IPS-NIHi11 (cell line): Measurements from ENCODE around the gene CIC.
"Not testable (repeated sequence)": the region's sequence is repeated elsewhere in the genome, so short reads cannot be mapped to it uniquely, and the experiment has no call there.

Source experiments
- DNase-seq: peaks from one replicate; pipeline ENCODE4 v3.0.0; 2012; ENCODE audit warnings: mixed read lengths, low spot score

CIC gene

DNA sequence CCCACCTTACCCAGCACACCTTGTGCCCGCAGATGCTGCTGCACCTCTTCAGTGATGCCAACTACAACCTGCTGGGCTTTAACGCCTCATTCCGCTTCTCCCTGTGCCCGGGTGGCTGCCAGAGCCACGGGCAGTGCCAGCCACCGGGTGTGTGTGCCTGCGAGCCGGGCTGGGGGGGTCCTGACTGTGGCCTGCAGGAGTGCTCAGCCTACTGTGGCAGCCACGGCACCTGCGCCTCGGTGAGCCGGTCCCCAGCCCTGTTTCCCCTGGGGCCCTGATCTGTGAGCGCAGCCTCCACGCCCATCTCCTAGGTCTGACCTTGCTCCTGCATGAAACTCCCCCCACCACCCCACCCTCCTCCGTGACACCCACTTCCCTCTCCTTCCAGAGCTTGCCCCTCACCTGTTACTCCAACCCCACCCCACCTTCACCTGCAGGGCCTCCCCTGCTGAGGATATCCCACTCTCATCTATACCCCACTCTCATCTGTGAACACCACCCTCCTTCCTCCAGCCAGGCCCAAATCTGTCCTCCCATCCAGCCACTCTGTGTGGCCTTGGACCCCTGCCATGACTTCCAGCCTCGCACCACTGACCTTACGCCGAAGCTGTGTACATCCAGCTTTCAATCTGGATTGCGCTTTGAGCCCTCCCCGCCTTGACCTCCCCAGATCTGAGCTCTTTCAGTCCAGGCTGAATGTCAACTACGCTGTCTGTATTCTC, 65.1 kb downstream of the CIC start:
- no peak for DNase-seq

DNA sequence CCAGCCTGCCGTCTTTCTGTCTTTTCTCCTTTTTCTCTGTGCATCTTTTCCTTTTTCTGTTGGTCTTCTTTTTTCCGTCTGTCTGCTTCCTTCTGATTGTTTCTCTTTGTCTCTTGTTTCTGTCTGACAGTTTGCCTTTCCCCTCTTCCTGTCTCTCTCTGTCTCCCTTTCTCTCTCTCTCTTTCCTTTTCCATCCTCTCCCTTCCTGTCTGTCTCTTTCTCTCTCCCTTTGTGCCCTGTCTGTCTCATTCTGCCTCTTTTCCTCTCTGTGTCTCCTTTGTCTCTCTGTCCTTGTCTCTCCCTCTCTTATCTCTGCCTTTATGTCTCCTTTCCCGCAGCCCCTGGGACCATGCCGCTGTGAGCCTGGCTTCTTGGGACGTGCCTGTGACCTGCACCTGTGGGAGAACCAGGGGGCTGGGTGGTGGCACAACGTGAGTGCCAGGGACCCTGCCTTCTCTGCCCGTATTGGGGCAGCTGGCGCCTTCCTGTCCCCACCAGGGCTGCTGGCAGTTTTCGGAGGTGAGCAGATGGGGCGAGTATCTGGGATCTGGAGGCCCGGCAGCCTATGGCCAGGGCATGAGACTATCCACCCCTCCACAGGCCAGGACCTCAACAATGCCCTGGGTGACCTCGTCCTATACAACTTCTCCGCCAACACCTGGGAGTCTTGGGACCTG, 65.8 kb downstream of the CIC start:
- no peak for DNase-seq

DNA sequence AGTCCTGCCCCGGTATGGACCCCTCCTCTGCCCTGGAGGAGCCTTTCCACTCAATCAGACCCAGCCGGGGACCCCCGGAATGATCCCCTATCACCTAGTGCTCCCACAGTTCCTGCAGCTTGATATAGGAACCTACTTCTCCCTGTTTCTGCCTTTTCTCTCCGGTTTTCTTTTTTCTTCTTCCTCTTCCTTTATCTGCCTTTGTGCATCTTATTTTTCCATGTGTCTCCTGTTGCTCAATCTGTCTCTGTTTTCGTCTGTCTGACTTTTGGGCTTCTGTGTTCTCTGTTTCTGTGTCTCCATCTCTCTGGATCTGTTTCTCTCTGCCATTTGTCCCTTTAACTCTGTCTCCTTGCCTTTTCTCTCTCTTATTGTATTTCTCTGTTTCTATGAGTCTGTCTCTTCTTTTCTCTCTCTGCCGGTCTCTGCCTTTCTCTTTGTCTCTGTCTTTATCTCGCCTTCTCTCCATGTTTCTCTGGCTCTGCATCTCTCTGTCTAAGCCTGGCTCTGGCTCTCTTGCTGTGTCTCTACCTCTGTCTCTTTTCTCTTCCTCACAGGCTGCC, 66.4 kb downstream of the CIC start:
- DNase-seq = no peak

DNA sequence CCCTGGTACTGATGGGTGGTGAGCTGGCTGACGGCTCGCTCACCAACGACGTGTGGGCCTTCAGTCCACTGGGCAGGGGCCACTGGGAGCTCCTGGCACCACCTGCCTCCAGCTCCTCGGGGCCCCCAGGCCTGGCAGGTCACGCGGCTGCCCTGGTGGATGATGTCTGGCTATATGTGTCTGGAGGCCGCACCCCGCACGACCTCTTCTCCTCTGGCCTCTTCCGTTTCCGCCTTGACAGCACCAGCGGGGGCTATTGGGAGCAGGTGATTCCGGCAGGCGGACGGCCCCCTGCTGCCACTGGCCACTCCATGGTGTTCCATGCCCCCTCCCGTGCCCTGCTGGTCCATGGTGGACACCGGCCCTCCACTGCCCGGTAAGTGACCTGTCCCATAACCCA, 66.9 kb downstream of the CIC start:
- DNase-seq = no peak

DNA sequence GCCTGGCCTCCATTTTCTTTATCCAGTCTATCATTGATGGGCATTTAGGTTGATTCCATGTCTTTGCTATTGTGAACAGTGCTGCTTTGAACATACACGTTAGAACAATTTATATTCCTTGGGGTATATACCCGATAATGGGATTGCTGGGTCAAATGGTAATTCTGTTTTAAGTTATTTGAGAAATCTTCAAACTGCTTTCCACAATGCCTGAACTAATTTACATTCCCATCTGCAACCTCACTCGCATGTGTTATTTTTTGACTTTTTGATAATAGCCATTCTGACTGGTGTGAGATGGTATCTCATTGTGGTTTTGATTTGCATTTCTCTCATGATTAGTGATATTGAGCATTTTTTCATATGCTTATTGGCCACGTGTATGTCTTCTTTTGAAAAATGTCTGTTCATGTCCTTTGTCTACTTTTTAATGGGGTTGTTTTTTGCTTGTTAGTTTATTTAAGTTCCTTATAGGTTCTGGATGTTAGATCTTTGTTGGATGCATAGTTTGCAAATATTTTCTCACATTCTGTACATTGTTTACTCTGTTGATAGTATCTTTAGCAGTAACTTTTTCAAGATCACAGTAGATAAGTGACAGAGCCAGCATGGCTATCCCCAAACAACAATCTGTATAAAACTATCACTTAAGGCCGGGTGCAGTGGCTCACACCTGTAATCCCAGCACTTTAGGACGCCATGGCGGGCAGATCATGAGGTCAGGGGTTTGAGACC, 70.2 kb downstream of the CIC start:
- DNase-seq = not testable (repeated sequence)

DNA sequence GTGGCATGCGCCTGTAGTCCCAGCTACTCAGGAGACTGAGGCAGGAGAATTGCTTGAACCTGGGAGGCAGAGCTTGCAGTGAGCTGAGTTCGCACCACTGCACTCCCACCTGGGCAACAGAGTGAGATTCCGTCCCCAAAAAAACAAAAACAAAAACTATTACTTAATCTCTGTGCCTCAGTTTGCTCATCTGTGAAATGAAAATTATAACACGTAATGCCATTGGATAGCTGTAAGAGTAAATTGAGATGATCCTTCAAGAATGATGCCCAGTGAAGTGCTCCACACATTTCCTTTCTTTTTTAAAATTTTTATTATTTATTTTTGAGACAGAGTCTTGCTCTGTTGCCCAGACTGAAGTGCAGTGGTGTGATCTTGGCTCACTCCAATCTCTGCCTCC, 70.9 kb downstream of the CIC start:
- DNase-seq = not testable (repeated sequence)

DNA sequence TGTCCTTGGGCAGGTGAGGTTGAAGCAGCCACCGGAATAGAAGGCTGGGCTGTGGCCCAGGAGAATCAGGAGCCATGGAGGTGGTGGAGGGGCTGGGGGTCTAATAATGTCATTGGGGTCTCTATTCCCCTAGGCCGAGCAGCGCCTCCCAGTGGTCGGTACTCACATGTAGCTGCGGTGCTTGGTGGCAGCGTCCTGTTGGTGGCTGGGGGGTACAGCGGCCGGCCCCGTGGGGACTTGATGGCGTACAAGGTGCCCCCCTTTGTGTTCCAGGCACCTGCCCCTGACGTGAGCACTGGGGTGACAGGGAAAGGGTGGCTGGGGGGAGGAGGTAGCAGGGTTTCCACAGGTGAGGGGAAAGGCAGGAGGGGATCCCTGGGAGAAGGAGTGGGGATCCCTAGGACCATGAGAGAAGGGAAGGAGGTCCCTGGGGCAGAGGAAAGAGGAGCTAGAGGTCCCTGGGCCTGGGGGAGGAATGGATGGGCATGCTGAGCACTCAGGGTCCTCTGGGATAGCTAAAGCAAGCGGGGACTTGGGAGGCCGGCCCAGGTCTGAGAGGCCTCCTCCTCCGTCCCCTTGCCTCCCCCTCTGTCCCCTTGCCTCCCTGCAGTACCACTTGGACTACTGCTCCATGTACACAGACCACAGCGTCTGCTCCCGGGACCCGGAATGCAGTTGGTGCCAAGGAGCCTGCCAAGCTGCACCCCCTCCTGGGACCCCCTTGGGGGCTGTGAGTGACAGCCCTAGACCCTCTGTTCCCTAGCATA, 74.5 kb downstream of the CIC start:
- DNase-seq = peak; percentile 77

DNA sequence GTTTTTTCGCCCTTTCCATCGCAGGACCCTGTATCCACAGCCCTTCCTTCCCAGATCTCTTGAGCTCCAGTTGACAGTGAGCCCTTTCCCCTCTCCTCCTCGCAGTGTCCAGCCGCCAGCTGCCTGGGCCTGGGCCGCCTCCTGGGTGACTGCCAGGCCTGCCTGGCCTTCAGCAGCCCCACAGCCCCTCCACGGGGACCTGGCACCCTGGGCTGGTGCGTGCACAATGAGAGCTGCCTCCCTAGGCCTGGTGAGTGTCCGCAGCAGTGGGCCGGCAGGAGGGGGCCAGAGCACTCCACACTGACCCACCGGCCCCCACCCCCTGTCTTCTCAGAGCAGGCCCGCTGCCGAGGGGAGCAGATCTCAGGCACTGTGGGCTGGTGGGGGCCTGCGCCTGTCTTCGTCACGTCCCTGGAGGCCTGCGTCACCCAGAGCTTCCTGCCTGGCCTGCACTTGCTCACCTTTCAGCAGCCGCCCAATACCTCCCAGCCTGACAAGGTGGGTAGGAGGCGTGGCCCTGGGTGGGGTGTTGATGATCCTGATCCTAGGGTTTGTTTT, 75.4 kb downstream of the CIC start:
- DNase-seq = no peak
